GM19463 (cell line): Measurements from ENCODE around the gene ELL.
A peak's percentile ranks its signal among the peaks of the same experiment; 100 is the strongest.

Source experiments
- ATAC-seq: cut with Tn5 transposase; IDR thresholded peaks from one replicate; pipeline ENCODE4 v1.9.1; 2021; ENCODE audit warnings: mild to moderate bottlenecking, moderate library complexity; ENCODE audit not compliant: unreplicated experiment

Gene ELL

DNA sequence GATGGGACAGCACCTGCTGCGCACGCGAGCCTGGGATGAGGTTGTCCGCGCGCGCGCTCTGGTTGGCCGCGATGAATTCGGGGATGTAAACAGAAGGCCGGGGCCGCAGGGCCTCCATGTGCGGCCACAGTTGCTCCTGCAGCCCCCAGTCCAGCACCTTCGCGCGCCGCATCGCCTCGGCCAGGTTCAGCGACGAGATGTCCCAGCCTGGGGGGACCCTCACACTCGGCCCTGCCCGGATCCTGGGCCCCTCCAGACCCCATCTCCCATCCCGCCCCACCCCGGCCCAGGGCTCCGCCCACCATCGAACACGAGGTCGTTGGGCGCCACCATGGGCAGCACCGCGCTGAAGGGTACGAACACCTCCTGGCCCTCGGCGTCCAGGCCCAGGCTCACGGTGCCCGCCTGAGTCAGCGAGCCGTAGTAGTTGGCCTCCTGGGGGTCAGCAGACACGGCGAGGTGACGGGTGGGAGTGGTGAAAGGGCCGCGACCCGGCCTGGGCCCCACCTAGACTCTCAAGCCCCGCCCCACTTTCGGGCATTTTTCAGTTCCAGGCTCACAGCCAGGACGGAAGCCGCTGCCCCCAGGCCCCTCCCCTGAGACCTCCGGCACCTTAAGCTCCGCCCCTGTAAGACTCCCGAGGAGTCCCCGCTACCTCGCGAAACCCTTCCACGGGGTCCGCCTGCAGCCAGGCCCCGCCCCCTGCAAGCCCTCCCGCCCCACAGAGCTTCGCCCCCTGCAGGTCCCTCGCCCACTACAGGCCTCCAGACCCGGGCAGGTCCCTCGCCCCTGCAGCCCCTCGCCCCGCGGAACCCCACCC is 85.0 kb downstream of the ELL start:
- ATAC-seq, result peak; percentile 47

DNA sequence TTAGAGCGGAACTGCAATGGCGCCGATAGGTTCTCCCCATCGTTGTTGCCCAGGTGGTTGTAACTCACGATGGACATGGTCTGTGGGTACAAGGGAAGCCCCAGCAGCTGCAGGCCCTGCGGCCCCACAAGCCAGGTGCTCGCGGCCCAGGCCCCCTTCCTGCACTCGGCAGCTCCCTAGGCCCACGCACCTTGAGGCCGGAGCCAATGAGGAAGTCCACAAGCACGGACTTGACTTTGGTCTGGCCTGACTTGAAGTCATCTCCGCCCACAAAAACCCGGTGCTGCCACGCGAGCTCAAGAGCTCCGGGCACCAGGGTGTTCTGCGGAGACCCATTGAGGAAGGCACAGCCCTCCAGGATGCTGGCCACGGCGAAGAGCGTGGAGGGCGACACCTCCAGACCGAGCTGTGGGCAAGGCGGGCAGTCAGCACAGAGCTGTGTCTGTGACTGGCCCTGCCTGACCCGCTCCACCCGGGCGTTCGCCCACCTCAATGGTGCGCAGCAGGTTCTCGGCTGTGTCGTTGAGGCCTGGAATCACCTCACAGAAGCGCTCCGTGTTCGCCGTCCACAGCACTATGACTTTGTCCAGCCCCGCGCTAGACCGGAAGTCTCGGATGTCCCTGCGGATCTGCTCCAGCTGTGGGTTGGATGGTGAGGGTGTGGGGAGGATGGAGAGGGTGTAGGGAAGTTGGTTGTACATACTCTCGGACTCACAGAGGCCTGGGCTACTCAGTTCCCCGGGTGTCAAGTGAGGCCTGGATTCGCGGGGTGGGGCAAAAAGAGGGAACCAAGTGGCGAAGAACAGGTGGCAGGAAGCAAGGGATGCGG is 85.8 kb downstream of the ELL start:
- no peak for ATAC-seq

DNA sequence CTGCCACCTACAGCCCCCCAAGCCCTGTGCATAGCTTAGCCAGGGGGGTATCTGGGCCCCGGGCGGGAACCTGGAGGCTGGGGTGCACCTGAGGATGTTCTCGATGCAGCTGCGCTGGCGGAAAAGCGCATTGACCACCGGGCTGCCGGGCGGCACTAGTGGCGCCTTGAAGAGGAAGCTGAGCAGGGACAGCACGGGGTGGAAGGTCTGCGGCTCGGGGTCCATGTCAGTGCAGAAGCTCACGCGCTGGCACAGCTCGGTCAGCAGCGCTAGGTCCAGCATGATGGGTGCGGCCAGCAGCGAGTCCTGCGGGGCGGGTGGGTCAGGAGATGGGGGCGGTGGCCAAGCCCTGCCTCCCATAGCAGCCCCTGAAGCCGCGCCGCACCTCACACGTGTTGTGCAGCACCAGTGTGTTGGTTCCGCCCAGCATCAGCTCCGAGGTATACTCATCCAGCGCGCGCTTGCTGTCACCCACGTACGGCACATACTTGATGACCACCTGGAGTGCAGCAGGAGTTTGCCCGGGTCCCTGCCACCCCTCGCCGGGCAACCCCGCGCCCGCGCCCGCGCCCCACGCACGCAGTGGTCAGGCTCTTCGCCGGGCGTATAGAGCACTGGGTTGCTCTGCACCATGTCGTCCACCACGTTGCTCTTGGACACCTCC is 86.6 kb downstream of the ELL start:
- ATAC-seq, result no peak

DNA sequence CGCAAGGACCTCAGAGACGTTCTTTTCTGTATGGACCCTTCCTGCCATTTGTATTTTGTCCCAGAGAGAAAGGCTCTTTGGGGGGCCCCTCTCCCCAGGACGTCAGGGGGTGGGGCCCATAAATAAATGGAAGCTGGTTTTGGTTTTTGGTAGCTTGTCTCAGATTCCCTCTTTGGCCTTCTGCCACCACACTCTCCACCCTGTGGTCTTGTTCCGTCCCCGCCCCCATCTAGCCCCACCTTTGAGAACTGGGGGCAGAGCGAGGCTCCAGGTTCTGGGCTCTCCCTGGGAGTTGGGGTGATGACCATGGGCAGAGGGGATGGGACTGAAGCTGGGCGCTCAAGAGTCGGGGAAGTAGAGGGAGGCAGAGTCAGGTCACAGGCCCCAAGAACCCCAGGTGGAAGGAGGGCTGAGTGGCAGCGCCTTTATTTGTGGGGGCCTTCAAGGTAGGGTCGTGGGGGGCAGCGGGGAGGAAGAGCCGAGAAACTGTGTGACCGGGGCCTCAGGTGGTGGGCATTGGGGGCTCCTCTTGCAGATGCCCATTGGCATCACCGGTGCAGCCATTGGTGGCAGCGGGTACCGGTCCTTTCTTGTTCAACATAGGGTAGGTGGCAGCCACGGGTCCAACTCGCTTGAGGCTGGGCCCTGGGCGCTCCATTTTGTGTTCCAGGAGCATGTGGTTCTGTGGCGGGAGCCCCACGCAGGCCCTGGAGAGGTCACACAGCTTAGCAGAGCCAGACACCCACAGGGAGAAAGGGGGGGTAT is 87.3 kb downstream of the ELL start:
- no peak for ATAC-seq

DNA sequence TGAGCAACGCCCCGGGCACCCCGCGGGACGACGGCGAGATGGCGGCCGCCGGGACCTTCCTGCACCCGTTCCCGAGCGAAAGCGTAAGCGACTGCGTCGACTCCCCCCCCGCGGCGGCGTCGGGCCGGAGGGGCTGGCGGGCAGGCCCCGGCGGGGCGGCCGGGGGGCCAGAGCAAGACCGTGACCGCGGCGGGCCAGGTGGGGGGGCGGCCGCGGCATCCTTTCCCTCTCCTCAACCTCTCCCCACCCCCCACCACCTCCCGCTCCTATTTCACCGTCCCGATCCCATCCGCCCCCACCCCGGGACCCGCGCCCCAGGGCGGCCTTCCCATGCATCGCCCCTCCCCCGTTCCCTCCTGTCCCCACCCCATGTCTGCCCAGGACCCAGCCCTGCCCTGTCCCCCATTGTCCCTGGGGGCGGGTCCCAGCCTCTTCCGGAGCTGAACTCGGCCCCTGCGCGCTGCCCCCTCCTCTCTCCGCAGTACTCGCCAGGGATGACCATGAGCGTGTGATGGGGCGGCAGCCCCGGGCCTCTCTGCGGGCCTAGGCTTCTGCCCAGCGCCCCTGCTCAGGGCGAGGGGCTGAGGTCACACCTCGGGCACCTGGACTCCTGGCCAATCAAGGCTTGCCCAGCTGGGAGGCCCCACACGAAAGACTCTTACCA is 88.0 kb downstream of the ELL start:
- ATAC-seq, result no peak

DNA sequence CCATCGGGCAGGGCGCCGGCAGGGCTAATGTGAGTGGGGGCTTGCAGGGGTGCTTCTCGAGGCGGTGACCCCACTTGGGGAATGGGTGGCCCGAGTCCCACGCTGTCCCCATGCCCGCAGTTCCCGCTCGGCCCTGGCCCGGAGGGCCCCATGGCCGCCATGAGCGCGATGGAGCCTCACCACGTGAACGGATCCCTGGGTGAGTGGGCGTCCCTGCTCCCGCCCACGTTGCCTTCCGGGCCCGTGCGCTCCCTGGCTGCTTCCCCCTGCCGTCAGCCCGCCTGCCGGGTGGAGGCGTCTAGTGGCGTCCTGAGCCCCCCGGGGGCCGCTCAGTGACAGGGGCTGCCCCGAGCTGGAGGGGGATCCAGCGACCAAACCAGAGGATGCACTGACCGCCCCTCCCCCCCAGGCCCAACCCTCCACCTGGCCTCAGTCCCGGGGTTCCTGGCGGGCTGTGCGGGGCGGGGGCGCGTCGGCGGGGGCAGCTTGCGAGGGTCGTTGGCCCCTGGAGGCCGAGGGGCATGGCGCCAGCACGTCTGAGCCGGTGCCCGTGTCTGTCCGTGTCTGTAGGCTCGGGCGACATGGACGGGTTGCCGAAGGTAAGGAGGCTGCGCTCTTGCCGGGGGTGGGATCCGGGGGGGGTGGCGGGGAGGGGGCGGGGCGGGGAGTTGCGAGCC is 88.7 kb downstream of the ELL start:
- ATAC-seq, result no peak

DNA sequence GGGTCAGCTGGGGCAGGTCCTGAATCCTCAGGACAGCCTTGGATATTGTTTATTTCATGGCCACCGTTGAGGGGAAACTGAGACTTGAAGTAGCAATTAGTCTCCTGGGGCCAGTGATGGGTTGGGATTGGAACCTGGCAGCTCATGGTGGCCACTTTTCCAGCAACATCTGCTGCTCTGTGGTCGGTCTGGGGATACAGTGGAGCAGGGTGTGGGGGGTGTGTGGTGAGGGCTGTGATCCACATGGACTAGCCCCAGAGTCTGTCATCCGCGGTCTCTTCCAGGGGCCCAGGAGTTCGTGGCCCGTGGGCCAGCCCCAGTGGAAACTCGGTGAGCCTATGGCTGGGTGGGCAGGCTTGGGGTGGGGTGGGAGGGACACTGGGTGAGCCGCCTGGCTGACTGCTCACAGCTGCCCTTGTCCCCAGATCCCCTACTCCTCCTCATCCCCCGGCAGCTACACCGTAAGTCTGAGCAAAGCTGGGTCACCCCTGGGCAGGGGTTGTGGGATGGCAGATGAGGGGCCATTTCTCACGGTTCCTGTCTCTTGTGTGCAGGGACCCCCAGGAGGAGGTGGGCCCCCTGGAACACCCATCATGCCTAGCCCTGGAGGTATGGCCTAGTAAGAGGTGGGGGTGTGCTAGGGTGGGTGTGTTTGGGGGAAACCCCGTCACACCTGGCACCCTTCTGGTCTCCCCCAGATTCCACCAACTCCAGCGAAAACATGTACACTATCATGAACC is 89.4 kb downstream of the ELL start:
- no peak for ATAC-seq

DNA sequence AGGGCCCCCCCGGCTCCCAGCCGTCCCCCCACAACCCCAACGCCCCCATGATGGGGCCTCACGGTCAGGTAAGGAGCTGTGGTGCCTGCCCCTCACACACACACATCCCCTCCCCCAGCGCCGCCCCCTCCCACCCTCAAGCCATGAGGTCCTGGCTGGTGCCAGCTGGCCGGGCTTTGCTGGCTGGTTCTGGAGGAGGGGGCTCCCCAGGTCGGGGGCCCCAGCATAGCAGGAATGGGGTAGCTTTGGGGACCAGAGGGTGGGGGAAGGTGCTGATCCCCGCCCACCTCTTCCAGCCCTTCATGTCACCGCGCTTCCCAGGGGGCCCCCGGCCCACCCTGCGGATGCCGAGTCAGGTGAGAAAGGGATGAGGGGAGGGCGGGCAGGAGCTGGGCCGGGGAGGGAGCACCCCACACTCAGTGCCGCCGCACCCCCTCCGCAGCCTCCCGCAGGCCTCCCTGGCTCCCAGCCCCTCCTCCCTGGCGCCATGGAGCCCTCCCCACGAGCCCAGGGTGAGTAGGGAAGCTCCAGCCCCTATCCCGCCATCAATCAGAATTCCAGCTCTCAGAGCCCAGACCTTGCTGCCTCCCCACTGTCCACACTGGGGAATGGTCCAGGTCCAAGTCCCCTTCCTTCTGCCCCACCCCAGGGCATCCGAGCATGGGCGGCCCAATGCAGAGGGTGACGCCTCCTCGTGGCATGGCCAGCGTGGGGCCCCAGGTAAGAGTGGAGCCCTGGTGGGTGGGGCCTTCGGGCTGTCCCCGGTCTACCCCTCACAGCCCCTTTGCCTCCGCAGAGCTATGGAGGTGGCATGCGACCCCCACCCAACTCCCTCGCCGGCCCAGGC is 90.3 kb downstream of the ELL start:
- ATAC-seq, result no peak

DNA sequence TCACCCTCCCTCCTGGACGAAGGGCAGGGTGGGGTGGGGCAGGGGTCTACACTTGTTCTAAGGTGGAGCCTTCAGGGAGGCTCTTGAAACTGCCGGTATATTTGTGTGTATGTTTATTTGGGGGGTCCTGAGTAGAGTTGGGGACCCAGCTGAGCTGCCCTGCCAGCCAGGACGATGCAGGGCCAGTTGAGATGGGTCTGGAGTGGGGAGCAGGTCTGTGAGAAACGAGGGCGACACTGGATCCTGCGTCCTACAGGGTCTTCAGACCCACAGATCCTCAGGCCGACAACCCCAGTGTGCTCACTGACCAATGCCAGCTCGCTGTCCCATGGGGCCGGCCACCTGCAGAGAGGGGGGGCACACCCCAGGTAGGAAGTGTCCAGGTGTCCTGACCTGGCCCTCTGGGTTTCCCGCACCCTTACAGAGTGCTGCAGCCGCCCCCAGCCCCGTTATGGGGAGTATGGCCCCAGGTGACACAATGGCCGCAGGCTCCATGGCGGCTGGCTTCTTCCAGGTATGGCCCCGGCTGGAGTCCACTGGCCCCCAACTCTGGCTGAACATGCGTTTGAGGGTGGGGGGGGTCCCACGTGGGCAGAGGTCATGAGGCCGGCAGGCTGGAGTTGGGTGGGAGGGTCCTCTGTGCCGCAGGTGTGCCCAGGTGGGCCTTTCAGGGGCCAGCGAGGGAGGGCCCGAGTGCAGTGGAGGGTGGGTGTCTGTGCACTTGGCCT is 91.3 kb downstream of the ELL start:
- no peak for ATAC-seq

DNA sequence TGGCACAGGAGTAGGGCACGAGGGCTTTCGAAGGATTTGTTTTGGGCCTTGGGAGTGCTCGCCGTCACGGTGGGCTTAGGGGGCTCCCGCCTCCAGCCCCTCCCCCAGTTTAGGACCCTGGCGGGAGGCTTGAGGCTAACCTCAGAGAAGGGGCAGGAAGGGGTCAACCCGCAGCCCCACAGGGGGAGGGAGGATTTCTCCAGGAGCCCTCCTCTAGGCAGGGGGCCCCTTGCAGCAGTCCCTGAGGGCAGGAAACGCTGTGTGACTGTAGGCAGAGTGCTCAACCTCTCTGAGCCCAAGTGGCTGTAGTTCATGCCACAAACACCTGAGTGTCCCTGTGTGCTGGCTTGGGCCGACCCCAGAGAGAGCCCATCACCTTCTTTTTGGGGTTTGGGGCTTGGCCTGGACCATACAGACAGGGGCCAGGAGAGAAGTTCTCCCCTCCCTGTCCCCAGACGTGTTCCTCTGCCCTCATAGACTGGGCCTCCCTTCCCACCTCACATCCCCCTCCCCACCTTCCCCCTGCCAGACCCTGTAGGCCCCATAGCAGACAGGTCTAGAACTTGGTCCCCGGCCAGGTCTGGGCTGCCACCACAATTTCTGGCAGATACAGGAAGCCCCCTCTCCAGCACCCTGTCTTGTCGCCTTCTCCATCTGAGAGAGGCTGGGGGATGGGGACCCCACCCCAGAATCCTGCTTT is 92.0 kb downstream of the ELL start:
- ATAC-seq, result no peak

DNA sequence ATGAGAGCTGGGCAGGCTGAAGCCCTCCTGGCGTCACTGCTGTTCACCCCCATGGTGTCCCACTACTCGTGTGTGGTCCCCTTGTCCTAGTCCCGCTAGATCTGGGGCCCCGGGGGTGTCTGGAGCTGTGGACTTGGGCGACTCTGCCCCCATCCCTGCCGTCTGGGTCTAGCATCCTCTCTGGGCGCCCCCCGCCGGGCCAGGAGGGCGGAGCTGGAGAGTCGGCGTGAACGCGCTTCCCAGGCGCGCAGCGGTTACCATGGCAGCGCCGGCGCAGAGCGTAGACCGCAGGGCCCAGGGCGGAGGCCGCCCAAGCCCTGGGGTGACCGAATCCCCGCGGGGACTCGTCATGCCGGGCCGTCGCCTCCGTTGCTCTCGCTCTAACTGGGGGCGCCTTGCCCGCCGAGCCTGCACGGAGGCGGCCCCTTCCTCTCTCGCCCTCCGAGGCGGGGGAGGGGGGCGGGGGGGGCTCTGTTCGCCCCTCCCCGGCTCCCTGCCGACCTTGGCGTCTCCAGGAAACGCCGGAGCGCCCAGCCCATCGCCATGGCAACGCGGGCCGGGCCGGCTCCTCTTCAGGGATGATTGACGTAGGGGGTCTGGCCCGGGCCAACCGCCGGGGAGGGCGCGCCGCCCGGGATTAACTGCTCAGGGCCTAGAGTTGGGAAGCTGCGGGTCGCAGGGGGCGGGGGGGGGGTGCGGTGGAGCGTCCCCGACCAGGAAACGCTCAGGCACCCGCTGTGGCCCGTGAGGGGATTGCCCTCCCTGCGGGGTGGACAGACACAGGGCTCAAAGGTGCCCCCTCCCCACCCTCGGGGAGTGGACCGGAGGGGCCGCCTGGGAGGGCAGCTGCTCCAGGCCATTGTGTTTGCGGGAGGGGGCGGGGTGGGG is 92.8 kb downstream of the ELL start:
- peak; percentile 83 for ATAC-seq

DNA sequence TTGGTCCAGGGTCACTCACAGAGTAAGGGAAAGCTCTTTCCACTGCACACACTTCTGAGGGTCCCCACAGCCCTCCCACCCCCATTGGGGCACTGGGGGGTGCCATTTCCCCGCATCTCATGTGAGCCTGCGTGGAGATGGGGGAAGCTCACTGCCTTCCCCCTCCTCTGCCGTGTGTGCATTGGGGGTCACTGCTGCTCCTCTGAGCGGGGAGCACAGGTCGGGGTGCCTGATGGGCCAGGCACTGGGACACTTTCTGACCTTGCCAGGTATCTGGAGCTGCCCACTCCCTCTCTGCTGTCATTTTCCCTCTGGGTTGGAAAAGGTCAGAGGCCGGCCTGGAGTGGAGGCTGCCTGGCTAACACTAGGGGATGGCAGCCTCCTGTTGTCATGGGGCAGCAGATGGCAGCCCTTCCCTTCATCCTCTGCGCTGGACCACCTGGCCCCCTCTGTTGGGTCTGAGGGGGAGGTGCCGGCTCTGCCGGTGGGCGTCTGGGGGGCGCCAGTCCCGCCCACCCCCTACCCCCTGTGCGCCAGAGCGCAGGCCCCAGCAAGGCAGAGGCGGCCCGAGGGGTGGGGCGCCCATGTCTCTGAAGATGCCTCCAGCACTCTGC is 93.6 kb downstream of the ELL start:
- ATAC-seq, result no peak

DNA sequence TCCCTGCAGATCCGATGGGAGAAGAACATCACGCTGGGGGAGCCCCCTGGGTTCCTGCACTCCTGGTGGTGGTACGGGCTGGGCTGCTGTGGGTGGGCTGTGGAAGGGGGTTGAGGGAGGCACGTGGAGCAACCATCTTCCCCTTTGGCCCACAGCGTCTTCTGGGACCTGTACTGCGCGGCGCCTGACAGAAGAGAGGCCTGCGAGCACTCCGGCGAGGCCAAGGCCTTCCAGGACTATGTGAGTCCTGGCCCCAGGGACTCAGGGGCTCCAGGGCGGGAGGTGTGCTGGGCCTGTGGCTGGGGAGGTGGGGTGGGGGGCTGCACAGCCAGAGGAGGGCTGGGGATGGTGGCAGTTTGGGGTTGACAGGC is 94.1 kb downstream of the ELL start:
- ATAC-seq, result no peak

DNA sequence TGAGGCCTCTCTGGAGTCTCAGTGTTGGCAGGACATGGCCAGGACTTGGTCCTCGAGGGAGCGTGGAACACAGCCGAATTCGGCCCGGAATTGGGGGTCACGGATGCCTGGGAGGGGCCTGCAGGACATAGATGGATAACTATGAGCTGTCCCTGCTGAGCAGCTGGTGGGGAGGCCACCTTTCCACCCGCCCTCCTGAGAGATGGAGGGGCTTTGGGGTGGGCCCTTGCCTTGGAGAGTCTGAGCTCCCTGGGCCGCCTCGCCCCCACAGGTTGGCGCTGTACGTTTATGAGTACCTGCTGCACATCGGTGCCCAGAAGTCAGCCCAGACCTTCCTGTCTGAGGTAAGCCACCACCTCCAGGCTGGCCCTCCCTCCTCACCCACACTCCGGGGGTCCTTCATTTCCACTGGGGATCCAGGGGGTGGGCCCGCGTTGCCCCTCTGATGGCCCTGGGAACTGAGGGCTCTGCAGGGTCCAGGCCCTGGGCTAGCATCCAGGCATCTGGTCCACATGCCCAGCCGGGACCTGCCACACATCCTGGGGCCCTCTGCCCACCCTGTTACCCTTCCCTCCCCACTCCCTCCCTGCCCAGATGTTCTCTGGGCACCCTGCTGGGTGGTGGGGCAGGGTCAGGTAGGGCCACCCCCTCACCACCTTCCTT is 94.7 kb downstream of the ELL start:
- no peak for ATAC-seq

DNA sequence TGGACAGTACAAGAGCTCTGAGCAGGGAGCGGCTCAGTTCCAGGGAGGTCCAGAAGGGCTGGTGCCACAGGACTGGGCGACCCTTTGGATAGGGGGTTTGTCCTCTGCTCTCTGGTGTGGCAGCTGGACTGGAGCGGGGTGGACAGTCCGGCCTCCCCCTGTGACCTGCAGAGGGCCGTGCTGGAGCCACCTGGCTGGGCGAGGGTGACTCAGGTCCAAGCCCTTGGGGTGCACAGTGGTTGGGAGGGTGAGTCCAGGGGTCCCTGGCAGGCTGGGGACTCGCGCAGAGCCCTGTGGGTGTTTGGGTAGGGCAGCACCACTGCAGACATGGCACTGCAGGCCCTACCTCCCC is 95.5 kb downstream of the ELL start:
- ATAC-seq, result no peak
